GM12891 (cell line): Measurements from ENCODE around the gene HLTF.

Experiments used
- PAX5 ChIP-seq: IDR thresholded peaks from 2 replicates; pipeline ENCODE4 v1.6.1; 2011; ENCODE audit warnings: low read length, moderate library complexity, mild to moderate bottlenecking; ENCODE audit not compliant: insufficient read depth, severe bottlenecking
- POLR2A ChIP-seq: IDR thresholded peaks from 2 replicates; pipeline ENCODE4 v1.6.1; 2011; ENCODE audit warnings: low read depth, low read length, control low read depth
- POLR2AphosphoS5 ChIP-seq: IDR thresholded peaks from 2 replicates; pipeline ENCODE4 v1.6.1; 2011; ENCODE audit warnings: low read depth, low read length, control low read depth
- SPI1 ChIP-seq: IDR thresholded peaks from 2 replicates; pipeline ENCODE4 v1.6.1; 2011; ENCODE audit warnings: low read depth, low read length, control low read depth
- TAF1 ChIP-seq: IDR thresholded peaks from 2 replicates; pipeline ENCODE4 v1.6.1; 2011; ENCODE audit warnings: low read depth, low read length, control low read depth

DNA sequence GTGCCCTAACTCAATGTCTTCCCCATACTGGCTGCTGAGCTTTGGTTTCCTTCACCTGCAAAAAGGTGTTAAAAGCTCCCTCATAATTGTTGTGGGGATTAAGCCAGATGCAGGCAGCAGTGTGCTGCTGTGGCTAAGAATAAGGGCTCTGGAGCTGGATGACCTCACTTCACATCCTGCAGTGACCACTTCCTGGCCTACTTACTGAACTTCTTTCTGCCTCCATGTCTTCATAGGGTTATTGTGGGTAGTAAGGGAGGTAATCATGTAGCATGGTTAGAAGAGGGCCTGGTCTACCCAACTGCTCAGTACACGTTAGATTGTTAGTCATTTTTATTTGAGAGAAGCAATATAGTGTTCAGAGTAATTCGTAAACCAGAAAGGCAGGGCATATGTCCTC, 76.6 kb downstream of the HLTF start:
- TF ChIP-seq POLR2AphosphoS5 (no peak), TAF1 (no peak), POLR2A (no peak), SPI1 (no peak), PAX5 (no peak)
